NCI-H1048 (cell line): ENCODE measurements around the gene CNGA3.
"Not testable (repeated sequence)": the region's sequence is repeated elsewhere in the genome, so short reads cannot be mapped to it uniquely, and the experiment has no call there.

Experiments
- DNase-seq: peaks from one replicate; lab custom pipeline; 2025; lab: John Stamatoyannopoulos, UW

Gene CNGA3

GRCh38 chr2:98404556-98405250, 58.4 kb downstream of the CNGA3 start:
- DNase-seq, result no peak

- DNase-seq, result no peak
These were observed 59.0 kb downstream of the CNGA3 start for GRCh38 chr2:98405301-98405700.

- no peak for DNase-seq
These were observed 61.9 kb downstream of the CNGA3 start for GRCh38 chr2:98408155-98408554.

- DNase-seq, result peak; percentile 33
These were observed 66.6 kb downstream of the CNGA3 start for GRCh38 chr2:98412751-98413458.

GRCh38 chr2:98414246-98414645, 68.0 kb downstream of the CNGA3 start:
- DNase-seq, result not testable (repeated sequence)

GRCh38 chr2:98415719-98416248, 69.5 kb downstream of the CNGA3 start:
- not testable (repeated sequence) for DNase-seq

GRCh38 chr2:98416383-98417159, 70.3 kb downstream of the CNGA3 start:
- no peak for DNase-seq

GRCh38 chr2:98419544-98419943, 73.3 kb downstream of the CNGA3 start:
- DNase-seq, result no peak

GRCh38 chr2:98419977-98420725, 73.9 kb downstream of the CNGA3 start:
- DNase-seq, result no peak

- DNase-seq, result no peak
These were observed 76.2 kb downstream of the CNGA3 start for GRCh38 chr2:98422449-98422848.

GRCh38 chr2:98426771-98427170, 80.5 kb downstream of the CNGA3 start:
- no peak for DNase-seq

- DNase-seq, result no peak
These were observed 85.9 kb downstream of the CNGA3 start for GRCh38 chr2:98432145-98432544.

- no peak for DNase-seq
These were observed 87.2 kb downstream of the CNGA3 start for GRCh38 chr2:98433363-98433964.

- no peak for DNase-seq
These were observed 88.2 kb downstream of the CNGA3 start for GRCh38 chr2:98434492-98434891.

- not testable (repeated sequence) for DNase-seq
These were observed 89.4 kb downstream of the CNGA3 start for GRCh38 chr2:98435670-98436069.

- DNase-seq, result no peak
These were observed 90.5 kb downstream of the CNGA3 start for GRCh38 chr2:98436734-98437133.

GRCh38 chr2:98438190-98439133, 92.2 kb downstream of the CNGA3 start:
- DNase-seq, result no peak

GRCh38 chr2:98441706-98442450, 95.6 kb downstream of the CNGA3 start:
- DNase-seq, result no peak

- no peak for DNase-seq
These were observed 96.2 kb downstream of the CNGA3 start for GRCh38 chr2:98442488-98442887.
